C4-2B (cell line): ENCODE measurements around the gene FHAD1.

Experiments used
- CTCF ChIP-seq: fragments of 450-650 bp; conservative IDR thresholded peaks from 2 replicates; pipeline ENCODE4 v1.5.1; 2017; ENCODE audit warnings: mild to moderate bottlenecking
- ZFX ChIP-seq: fragments of 450-650 bp; IDR thresholded peaks from 2 replicates; pipeline ENCODE4 v1.6.1; 2017

DNA sequence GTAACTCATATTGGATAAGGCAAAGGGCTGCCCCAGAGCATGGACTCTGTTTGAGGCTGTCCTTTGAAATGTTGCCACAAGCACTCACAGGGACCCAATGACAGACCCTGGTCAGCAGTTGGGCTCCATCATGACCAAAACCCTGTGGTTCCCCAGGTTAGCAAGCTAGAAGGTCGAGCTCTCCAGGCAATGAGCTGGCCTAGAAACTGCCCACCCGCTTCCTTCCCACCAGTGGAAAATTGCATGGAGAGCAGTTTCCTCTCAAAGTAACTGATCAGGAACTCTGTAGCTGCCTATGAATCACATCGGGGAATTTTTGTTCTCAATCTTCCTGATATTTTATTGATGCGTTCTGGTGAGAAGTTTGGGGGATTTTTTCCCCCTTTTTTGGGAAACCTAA is 52.8 kb downstream of the FHAD1 start:
- TF ChIP-seq CTCF, result no peak
- no peak for TF ChIP-seq ZFX
